Breast epithelium (tissue), 4 donors: ENCODE measurements around the gene OST4. TPM values are rescaled to one million over a fixed set of nuclear protein-coding genes. Genes with fewer than 3 reads are reported as not detected.

Experiments
- DNase-seq, 2 donors: peaks; one replicate each; pipeline ENCODE4 v3.0.0-alpha.2; 2019; ENCODE audit warnings: low spot score in 2 of 2
- H3K27ac ChIP-seq, 2 donors: fragments of 200-600 bp; sonication (generic) in 1 of 2; one replicate each; pipeline ENCODE4 v1.5.1; 2016 to 2019; ENCODE audit warnings: mild to moderate bottlenecking in 1 of 2
- H3K27me3 ChIP-seq, 2 donors: fragments of 200-600 bp; sonication (generic) in 1 of 2; one replicate each; pipeline versions ENCODE4 v1.5.1 to v1.6.0; 2017 to 2019; ENCODE audit warnings: control low read depth in 1 of 2, mild to moderate bottlenecking in 1 of 2
- H3K36me3 ChIP-seq: fragments of 200-600 bp; one replicate; pipeline ENCODE4 v1.5.1; 2019
- H3K4me1 ChIP-seq, 2 donors: fragments of 200-600 bp; sonication (generic); one replicate each; pipeline ENCODE4 v1.5.1; 2016 to 2019; ENCODE audit warnings: control low read depth in 1 of 2
- H3K4me3 ChIP-seq, 3 donors: fragments of 200-600 bp; sonication (generic); 1 replicate in 2 of 3; 2 replicates in 1 of 3; pipeline ENCODE4 v1.5.1; 2016 to 2019; ENCODE audit warnings: mild to moderate bottlenecking in 3 of 3, moderate library complexity in 2 of 3
- H3K9me3 ChIP-seq, 2 donors: fragments of 200-600 bp; sonication (generic) in 1 of 2; one replicate each; pipeline ENCODE4 v1.5.1; 2016 to 2019; ENCODE audit warnings: control low read depth in 1 of 2
- POLR2A ChIP-seq: fragments of 450-650 bp; IDR thresholded peaks from one replicate; pipeline ENCODE4 v1.6.1; 2016; ENCODE audit warnings: antibody characterized with exemption, mild to moderate bottlenecking, moderate library complexity
- POLR2AphosphoS5 ChIP-seq, 3 donors: sonication (generic); formaldehyde crosslinking; IDR thresholded peaks; one replicate each; pipeline ENCODE4 v1.6.1; 2017; ENCODE audit warnings: antibody characterized with exemption in 3 of 3
- intact Hi-C: fragments of 100-400 bp; cut with DNase I; formaldehyde crosslinking; loops from one replicate; pipeline ENCODE4 v1.15.1; 2023; ENCODE audit warnings: low total_unique reads
- total RNA-seq, 3 donors: library from RNA; depleted of rRNA; stranded (reverse); fragments of >200 nt; gene quantifications; one replicate each; pipeline ENCODE4 v1.1.0, GENCODE V29; 2016
- TF ChIP-seq, protein P1 (sequence below), 3 donors: fragments of 450-650 bp; IDR thresholded peaks; one replicate each; pipeline ENCODE4 v1.5.1; 2016 to 2017; ENCODE audit warnings: antibody characterized with exemption in 3 of 3, mild to moderate bottlenecking in 3 of 3, moderate library complexity in 3 of 3

Gene OST4
- total RNA-seq, 3 donors from 2014 or later = 271 to 309 (median 281) TPM

DNA sequence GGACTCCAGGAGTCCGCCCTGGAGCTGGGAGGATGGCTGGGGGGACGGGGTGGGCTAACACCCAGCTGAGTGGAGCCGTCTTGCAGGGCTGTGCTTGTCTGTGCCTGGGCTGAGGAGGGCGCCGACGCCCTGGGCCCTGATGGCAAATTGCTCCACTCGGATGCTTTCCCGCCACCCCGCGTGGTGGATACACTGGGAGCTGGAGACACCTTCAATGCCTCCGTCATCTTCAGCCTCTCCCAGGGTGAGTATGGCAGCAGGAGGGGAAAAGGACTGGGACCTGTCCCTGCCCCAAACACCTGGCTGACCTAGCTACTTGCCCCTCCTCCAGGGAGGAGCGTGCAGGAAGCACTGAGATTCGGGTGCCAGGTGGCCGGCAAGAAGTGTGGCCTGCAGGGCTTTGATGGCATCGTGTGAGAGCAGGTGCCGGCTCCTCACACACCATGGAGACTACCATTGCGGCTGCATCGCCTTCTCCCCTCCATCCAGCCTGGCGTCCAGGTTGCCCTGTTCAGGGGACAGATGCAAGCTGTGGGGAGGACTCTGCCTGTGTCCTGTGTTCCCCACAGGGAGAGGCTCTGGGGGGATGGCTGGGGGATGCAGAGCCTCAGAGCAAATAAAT is 28.0 kb upstream of the OST4 start:
- Histone ChIP-seq H3K9me3 (no peaks in the 10 kb centered on the region), H3K27ac (no peak overlapping the region), H3K27me3 (no peaks in the 10 kb centered on the region), H3K4me3 (no peak overlapping the region), H3K36me3 (no peaks in the 10 kb centered on the region), H3K4me1 (peaks cover 0 to 4% of the 10 kb centered on the region in 2 donors)
- TF ChIP-seq POLR2A = no peak
- intact Hi-C loops = loop anchor here (10.0 kb wide), 1 partner anchor 205 kb away; the partner anchor contains the start of gene UCN
- DNase-seq = no peak

DNA sequence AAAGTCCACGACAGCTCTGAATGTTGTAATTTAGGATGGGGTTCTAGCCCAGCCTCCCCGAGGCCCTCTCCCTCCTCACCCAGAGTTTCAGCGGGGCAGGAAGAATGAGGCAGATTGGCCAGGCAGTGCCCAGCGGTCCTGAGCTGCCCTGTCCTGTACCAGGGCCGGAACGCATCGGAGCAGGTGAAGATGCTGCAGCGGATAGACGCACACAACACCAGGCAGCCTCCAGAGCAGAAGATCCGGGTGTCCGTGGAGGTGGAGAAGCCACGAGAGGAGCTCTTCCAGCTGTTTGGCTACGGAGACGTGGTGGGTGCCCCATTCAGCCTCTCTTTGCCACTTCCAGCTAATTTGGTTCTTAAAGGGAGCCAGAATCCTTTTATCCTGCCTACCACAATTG is 25.9 kb upstream of the OST4 start:
- Histone ChIP-seq H3K4me3 (no peak overlapping the region), H3K4me1 (peaks cover 0 to 4% of the 10 kb centered on the region in 2 donors), H3K9me3 (no peaks in the 10 kb centered on the region), H3K36me3 (no peaks in the 10 kb centered on the region), H3K27ac (no peak overlapping the region), H3K27me3 (no peaks in the 10 kb centered on the region)
- DNase-seq = no peak
- intact Hi-C loops = loop anchor here (10.0 kb wide), 1 partner anchor 207 kb away; the partner anchor contains the start of gene UCN
- TF ChIP-seq POLR2AphosphoS5 (IDR thresholded peaks at IDR 0.05) = no peak
- no peak for TF ChIP-seq POLR2A
- TF ChIP-seq, protein P1, sequence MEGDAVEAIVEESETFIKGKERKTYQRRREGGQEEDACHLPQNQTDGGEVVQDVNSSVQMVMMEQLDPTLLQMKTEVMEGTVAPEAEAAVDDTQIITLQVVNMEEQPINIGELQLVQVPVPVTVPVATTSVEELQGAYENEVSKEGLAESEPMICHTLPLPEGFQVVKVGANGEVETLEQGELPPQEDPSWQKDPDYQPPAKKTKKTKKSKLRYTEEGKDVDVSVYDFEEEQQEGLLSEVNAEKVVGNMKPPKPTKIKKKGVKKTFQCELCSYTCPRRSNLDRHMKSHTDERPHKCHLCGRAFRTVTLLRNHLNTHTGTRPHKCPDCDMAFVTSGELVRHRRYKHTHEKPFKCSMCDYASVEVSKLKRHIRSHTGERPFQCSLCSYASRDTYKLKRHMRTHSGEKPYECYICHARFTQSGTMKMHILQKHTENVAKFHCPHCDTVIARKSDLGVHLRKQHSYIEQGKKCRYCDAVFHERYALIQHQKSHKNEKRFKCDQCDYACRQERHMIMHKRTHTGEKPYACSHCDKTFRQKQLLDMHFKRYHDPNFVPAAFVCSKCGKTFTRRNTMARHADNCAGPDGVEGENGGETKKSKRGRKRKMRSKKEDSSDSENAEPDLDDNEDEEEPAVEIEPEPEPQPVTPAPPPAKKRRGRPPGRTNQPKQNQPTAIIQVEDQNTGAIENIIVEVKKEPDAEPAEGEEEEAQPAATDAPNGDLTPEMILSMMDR (IDR thresholded peaks at IDR 0.05) = no peak

DNA sequence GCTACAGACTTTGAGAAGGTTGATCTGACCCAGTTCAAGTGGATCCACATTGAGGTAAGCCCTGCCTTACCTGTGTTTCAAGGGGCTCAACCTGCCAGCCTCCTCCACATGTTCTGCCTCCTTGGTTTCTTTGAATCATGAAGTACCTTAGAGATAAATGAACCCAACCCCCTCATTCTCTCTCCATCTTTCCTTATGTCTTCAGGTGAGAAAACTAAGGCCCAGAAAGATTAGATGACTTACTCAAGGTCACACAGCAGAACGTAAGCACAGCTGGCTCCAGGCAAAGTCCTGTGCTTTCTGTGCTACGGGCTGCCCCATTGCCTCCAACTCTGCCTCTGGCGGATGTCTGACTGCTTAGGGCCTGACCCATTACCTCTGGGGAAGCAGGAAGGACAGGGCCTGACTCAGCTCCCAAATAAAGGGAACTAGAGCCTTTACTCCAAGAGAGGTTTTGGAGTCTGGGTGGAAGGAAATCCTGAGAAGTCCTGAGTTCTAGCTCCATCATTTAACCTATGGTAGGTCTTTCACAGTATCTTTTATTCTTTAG is 25.4 kb upstream of the OST4 start:
- H3K36me3 ChIP-seq = no peaks in the 10 kb centered on the region
- H3K4me1 ChIP-seq = peaks cover 0 to 4% of the 10 kb centered on the region in 2 donors
- no peaks in the 10 kb centered on the region for H3K9me3 ChIP-seq
- intact Hi-C loops = loop anchor here (10.0 kb wide), 1 partner anchor 208 kb away; the partner anchor contains the start of gene UCN
- no peak for DNase-seq
- H3K27me3 ChIP-seq = no peaks in the 10 kb centered on the region
- no peak overlapping the region for H3K27ac ChIP-seq
- TF ChIP-seq POLR2AphosphoS5 (IDR thresholded peaks at IDR 0.05) = no peak
- TF ChIP-seq, protein P1 (IDR thresholded peaks at IDR 0.05) = no peak
- TF ChIP-seq POLR2A = no peak
- H3K4me3 ChIP-seq = no peak overlapping the region

DNA sequence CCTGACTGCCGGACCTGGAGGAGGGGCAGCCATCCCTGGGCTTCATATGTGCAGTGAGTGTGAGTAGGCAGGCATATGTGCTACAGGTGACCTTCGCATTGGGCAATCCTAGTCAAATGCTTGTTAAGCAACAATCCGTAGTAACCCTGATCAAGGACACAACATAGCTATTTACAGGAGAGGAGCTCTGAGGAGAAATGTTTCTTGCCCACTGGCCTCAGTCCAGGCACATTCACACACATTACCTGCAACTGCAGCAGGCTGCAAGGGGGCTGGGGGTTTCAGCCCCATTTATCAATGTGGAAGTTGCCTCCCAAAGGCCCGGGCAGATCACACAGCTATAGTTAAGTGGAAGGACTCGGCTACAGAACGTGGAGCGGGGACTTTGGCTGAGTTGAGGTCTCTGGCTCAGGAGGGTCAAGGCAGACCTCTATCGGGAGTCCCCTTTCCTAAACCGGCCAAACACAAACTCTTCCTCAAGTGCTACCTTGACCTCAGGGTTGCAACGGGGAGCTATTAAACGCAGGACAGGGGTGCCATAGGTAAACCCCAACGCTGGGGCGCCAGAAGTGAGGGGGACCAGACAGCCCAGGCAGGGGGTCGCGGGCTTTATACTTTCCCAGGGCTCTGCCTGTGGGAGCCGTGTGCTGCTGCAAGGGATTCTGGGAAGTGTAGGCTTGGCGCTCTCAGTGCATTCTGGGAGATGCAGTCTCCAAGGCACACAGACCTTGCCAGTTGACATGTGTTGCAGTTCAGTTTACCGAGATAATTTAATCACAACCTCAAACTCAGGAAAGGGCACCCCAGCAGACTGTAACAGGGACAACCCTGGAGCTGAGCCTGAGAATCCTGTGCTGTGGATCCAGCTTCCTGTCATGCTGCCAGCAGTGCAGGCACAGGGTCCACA is 24.5 kb upstream of the OST4 start:
- DNase-seq = no peak
- intact Hi-C loops = loop anchor here (2.0 to 10.0 kb wide), 2 partner anchors 33 to 209 kb away; partner anchors contain the start of gene UCN
- H3K27me3 ChIP-seq = no peaks in the 10 kb centered on the region
- H3K4me1 ChIP-seq = peaks cover 0 to 4% of the 10 kb centered on the region in 2 donors
- H3K36me3 ChIP-seq = no peaks in the 10 kb centered on the region
- peak overlapping the region; percentile 19 to 56 (median 40) for H3K4me3 ChIP-seq
- H3K27ac ChIP-seq = no peak overlapping the region
- TF ChIP-seq POLR2A = no peak
- TF ChIP-seq, protein P1 (IDR thresholded peaks at IDR 0.05) = no peak
- TF ChIP-seq POLR2AphosphoS5 (IDR thresholded peaks at IDR 0.05) = no peak
- H3K9me3 ChIP-seq = no peaks in the 10 kb centered on the region

DNA sequence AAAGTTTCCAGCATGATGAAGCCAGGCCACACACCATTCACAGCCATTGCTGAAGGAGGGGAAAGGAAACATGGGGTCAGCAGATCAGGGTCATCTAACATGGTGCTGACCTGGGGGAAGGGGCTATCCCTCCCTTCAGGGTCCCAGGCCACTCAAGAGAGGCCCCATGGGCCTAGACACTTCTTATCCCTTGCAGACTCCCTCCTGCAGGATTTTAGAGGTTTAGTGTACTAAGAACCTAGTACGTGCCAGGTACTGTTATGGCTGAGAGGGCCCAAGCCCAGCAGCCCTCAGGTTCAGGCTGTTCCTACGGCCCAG is 23.9 kb upstream of the OST4 start:
- TF ChIP-seq, protein P1 (IDR thresholded peaks at IDR 0.05) = no peak
- TF ChIP-seq POLR2AphosphoS5 (IDR thresholded peaks at IDR 0.05) = no peak
- no peak for TF ChIP-seq POLR2A
- H3K9me3 ChIP-seq = no peaks in the 10 kb centered on the region
- H3K36me3 ChIP-seq = no peaks in the 10 kb centered on the region
- H3K4me3 ChIP-seq = no peak overlapping the region
- no peak for DNase-seq
- H3K4me1 ChIP-seq = peaks cover 0 to 4% of the 10 kb centered on the region in 2 donors
- H3K27me3 ChIP-seq = no peaks in the 10 kb centered on the region
- intact Hi-C loops = loop anchor here (2.0 to 10.0 kb wide), 2 partner anchors 33 to 209 kb away; partner anchors contain the start of gene UCN
- no peak overlapping the region for H3K27ac ChIP-seq
